Measurements from ENCODE around the gene NPAS2.

Gene NPAS2

GRCh38 chr2:100903534-100904258 is 83.8 kb downstream of the NPAS2 start:
- DNase-seq = no peak

DNA sequence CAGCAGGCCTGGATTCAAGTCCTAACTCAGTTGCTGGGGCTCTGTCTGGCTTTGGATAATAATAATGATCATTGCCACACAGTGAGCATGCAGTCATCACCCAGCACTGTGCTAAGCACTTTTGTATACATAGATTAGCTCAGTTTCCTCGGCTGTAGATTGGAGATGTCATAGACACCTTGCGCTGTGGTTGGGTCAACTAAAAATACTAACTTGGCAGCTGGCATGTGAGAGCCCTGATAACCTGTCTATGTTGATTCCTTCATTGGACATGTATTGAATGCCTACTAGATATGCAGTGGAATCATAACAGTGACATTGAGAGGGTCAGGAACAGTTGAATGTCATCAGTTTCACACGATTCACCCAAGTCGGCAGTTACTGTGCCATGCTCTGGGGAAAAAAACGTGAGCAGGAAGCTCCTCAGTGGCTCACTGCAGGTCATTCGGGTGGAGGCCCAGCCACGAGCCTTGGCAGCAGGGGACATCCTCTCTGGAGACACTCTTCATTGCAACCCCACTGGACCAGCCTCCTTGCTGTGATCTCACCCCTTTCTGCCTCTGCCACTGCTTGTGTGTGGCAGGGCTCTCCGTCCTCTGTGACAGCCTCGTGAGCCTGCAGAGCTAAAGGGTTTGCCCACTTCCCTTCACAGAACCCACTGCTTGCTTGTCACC is 85.3 kb downstream of the NPAS2 start:
- DNase-seq = no peak

DNA sequence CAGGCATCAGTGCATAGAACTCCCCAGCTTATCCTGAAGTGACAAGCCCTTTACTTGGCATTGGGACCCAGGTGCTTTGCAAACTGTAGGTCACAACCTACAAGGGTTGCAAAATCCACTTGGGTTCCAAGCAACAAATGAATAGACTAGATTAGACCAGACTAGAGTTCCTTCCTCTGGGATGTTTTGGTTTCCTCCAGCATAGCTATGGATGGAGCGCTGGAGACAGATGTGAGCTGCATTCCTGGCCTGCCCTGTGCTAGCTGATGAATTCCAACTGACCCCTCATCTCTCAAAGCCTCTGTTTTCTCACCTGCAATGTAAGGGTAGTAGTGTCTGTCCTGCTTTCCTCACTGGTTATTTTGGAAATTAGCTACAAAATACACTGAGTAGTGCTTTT is 86.2 kb downstream of the NPAS2 start:
- DNase-seq = no peak

- no peak for DNase-seq
Measured at GRCh38 chr2:100906679-100907078, 86.7 kb downstream of the NPAS2 start.

- no peak for DNase-seq
Measured at GRCh38 chr2:100907832-100908231, 87.9 kb downstream of the NPAS2 start.

- DNase-seq = peak in 1 of 58 donors; percentile 31
Measured at GRCh38 chr2:100909534-100910081, 89.7 kb downstream of the NPAS2 start.

DNA sequence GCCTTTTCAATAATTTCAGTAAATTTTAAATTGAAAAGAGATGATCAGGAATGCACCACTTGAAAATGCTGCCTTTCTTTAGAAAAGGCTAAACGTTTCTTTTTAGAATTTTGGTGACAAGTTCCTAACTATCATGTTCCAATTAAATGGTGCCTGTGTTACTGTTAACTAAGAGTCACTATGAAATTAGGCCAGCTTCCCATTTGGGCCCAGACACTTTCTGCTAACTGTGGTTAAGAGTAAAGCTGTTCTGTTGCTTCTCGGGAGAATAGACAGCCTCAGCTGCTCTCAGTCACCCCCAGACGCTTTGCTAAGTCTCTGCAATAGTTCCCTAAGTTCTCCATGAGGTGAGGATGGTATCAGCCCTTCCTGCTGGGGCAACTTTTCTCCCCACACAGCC is 90.2 kb downstream of the NPAS2 start:
- peak in 3 of 58 donors; percentile 8 to 31 (median 12) for DNase-seq

- no peak for DNase-seq
Measured at GRCh38 chr2:100919316-100919715, 99.4 kb downstream of the NPAS2 start.

GRCh38 chr2:100921685-100922161 is 101.8 kb downstream of the NPAS2 start:
- no peak for DNase-seq

DNA sequence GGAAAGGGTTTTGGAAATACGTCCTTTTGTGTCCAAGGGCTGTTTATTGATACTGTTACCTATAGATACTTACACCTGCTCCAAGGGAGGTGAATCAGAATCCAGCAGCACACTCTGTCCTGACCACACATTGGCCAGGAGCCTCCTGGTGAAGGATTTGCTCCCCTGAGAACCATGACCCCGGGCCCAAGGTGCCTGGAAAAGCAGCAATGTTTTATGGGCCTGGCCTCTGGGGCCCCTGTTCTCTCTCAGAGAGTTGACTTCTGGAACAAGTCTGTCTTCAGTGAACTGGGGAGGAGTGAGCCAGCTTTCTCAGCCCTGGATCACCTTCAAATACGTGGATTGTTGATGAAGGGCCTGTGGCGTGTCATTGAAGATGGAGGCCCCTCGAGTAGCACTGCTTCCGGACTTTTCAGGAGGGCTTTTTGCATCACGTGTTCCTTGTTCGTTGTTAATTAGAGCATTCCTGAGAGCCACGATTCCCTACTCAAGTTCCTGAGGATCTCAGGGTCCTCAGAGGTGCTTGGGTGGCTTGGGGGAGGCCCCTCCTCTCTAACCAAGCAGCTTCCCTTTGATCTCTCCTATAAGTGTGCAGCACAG is 103.6 kb downstream of the NPAS2 start:
- DNase-seq = no peak

GRCh38 chr2:100924122-100924519 is 104.2 kb downstream of the NPAS2 start:
- DNase-seq = no peak

- DNase-seq = peak in 6 of 58 donors; percentile 23 to 67 (median 41)
Measured at GRCh38 chr2:100924520-100925451, 104.8 kb downstream of the NPAS2 start.

- no peak for DNase-seq
Measured at GRCh38 chr2:100928235-100928634, 108.3 kb downstream of the NPAS2 start.

GRCh38 chr2:100929147-100929546 is 109.2 kb downstream of the NPAS2 start:
- DNase-seq = no peak

DNA sequence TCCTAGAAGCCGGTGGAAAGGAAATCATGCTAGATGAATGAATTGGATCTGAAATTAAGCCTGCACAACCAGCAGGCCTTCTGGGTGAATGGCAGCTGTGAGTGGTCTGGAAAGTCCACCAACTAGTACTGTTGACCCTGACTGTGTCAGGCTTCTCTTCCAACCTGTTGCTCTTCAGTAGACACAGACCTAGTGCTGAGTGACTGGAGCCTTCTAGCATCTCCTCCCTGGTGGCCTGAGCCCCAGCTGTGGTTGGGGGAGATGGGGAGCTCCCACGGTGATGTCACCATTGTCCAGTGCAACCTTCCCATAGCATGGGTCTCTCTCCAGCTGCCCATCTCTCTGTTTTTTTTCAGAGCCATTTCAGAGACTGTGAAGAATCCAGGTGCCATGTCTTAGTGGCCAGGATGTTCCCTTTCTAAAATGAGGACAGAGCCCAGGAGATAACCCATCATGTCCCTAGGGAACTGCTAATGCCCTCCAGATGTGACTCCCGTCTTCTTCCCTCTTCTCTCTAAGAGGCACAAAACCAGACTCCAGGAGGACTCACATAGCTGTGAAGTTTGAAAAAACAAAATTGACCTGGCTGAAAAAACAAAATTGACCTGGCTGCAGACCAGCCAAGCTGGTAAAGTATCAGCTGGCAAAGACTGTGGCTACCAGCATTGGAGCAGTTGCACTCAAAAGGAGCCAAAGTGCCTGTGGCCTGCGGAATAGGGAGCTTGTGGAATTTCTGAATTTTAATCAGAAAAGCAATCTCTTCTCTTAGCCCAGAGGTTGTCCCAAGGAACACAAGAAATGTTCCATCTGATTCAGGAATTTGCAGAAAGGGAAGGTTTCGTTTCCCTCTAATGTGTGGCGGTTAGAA is 114.8 kb downstream of the NPAS2 start:
- no peak for DNase-seq

DNA sequence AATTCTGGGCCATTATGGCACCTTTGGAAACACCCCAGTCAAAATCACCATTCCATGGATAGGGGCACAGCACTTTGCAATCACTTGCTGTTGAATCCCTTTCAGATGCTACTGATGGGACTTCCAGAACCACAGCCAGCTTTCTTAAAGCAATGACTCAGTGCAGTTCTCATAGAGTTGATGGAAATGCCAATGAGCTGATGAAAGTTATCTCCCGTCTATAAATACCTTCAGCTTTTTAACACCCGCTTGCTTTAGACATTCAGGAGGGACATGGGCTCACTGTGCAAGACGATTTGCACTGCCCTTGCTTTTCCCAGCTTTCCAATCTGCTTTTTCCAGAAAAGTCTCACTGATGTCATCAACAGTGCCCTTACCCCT is 115.4 kb downstream of the NPAS2 start:
- peak in 1 of 58 donors; percentile 15 for DNase-seq

GRCh38 chr2:100936070-100936741 is 116.3 kb downstream of the NPAS2 start:
- DNase-seq = no peak

DNA sequence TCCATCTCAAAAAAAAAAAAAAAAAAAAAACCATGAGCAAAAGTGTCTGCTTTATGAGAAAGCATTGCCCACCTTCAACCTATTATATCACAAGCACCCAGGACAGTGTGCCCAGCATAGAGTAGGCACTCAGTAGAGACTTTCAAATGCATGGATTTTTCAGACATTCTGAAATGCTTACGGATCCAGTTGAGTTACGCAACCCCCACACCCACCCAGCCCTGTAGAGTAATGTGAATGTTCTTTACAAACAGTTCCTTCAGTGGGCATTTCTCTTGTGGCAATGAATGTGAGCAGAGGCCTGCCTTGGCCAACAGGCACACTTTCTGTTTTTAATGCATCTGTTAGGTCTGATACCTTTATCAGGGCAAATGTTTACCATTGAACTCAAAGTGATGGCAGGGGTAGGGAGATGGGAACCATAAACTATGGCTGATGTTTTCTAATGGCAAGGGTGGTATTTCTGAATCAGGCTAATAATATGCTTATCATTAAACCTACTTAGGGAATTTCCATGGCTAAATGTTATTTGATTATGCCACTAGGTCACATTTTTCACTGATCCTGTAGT is 117.1 kb downstream of the NPAS2 start:
- peak in 1 of 58 donors; percentile 11 for DNase-seq

All from anterior cingulate cortex (tissue), 58 donors.